SK-N-SH (cell line): ENCODE results near the gene PRAMEF5.
"Not testable (repeated sequence)": the region's sequence is repeated elsewhere in the genome, so short reads cannot be mapped to it uniquely, and the experiment has no call there.

Experiments used
- CHD2 ChIP-seq: fragments of 150-350 bp; IDR thresholded peaks from 2 replicates; pipeline ENCODE4 v1.6.1; 2018; ENCODE audit warnings: low read length; ENCODE audit not compliant: partially characterized antibody
- EP300 ChIP-seq, 2 experiments: IDR thresholded peaks; 2 replicates each; pipeline versions ENCODE4 v1.4.0 to v1.6.1; 2012; ENCODE audit warnings: borderline replicate concordance in 1 of 2, low read depth in 1 of 2, low read length in 1 of 2
- EZH2phosphoT487 ChIP-seq: fragments of 200-600 bp; sonication (generic); IDR thresholded peaks from 2 replicates; pipeline ENCODE4 v1.6.1; 2017; ENCODE audit warnings: low read depth, mixed run types, mild to moderate bottlenecking, antibody characterized with exemption, moderate library complexity, borderline replicate concordance
- MAX ChIP-seq: IDR thresholded peaks from 2 replicates; pipeline ENCODE4 v1.4.0; 2012; ENCODE audit warnings: low read depth
- MEF2A ChIP-seq: IDR thresholded peaks from 2 replicates; pipeline ENCODE4 v1.4.0; 2012; ENCODE audit warnings: low read depth, borderline replicate concordance
- NRF1 ChIP-seq: IDR thresholded peaks from 2 replicates; pipeline ENCODE4 v1.6.1; 2012; ENCODE audit warnings: low read depth, mild to moderate bottlenecking, low read length
- POLR2AphosphoS5 ChIP-seq: IDR thresholded peaks from 2 replicates; pipeline ENCODE4 v1.6.1; 2012; ENCODE audit warnings: low read depth, low read length
- RFX5 ChIP-seq: IDR thresholded peaks from 2 replicates; pipeline ENCODE4 v1.6.1; 2012; ENCODE audit warnings: mild to moderate bottlenecking, improper control_type of control experiment, low read length
- SIN3A ChIP-seq: IDR thresholded peaks from 2 replicates; pipeline ENCODE4 v1.6.1; 2012; ENCODE audit warnings: low read depth, mild to moderate bottlenecking, low read length, moderate library complexity, borderline replicate concordance
- TCF12 ChIP-seq: IDR thresholded peaks from 2 replicates; pipeline ENCODE4 v1.4.0; 2012
- TF ChIP-seq, protein P1 (sequence below): fragments of 200-600 bp; sonication (generic); IDR thresholded peaks from 2 replicates; pipeline ENCODE4 v1.6.1; 2017; ENCODE audit warnings: antibody characterized with exemption, mild to moderate bottlenecking, moderate library complexity
- TF ChIP-seq, protein P2 (sequence below): IDR thresholded peaks from 2 replicates; pipeline ENCODE4 v1.4.0; 2012; ENCODE audit warnings: low read depth, borderline replicate concordance
- TF ChIP-seq, protein P3 (sequence below): fragments of 150-350 bp; IDR thresholded peaks from 2 replicates; pipeline ENCODE4 v1.6.1; 2017; ENCODE audit warnings: antibody characterized with exemption, low read length, low read depth, borderline replicate concordance

GRCh38 chr1:13297216-13297931, 43.4 kb downstream of the PRAMEF5 start:
- TF ChIP-seq, protein P1, sequence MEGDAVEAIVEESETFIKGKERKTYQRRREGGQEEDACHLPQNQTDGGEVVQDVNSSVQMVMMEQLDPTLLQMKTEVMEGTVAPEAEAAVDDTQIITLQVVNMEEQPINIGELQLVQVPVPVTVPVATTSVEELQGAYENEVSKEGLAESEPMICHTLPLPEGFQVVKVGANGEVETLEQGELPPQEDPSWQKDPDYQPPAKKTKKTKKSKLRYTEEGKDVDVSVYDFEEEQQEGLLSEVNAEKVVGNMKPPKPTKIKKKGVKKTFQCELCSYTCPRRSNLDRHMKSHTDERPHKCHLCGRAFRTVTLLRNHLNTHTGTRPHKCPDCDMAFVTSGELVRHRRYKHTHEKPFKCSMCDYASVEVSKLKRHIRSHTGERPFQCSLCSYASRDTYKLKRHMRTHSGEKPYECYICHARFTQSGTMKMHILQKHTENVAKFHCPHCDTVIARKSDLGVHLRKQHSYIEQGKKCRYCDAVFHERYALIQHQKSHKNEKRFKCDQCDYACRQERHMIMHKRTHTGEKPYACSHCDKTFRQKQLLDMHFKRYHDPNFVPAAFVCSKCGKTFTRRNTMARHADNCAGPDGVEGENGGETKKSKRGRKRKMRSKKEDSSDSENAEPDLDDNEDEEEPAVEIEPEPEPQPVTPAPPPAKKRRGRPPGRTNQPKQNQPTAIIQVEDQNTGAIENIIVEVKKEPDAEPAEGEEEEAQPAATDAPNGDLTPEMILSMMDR, result not testable (repeated sequence)
- not testable (repeated sequence) for TF ChIP-seq POLR2AphosphoS5; RFX5; TCF12; SIN3A; CHD2; NRF1; EP300 (IDR thresholded peaks at IDR 0.05; ENCODE audit: borderline replicate concordance in 1 of 2, low read depth in 1 of 2, low read length in 1 of 2); MAX; EZH2phosphoT487; MEF2A
- TF ChIP-seq, protein P2, sequence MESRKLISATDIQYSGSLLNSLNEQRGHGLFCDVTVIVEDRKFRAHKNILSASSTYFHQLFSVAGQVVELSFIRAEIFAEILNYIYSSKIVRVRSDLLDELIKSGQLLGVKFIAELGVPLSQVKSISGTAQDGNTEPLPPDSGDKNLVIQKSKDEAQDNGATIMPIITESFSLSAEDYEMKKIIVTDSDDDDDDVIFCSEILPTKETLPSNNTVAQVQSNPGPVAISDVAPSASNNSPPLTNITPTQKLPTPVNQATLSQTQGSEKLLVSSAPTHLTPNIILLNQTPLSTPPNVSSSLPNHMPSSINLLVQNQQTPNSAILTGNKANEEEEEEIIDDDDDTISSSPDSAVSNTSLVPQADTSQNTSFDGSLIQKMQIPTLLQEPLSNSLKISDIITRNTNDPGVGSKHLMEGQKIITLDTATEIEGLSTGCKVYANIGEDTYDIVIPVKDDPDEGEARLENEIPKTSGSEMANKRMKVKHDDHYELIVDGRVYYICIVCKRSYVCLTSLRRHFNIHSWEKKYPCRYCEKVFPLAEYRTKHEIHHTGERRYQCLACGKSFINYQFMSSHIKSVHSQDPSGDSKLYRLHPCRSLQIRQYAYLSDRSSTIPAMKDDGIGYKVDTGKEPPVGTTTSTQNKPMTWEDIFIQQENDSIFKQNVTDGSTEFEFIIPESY, result not testable (repeated sequence)
- TF ChIP-seq, protein P3, sequence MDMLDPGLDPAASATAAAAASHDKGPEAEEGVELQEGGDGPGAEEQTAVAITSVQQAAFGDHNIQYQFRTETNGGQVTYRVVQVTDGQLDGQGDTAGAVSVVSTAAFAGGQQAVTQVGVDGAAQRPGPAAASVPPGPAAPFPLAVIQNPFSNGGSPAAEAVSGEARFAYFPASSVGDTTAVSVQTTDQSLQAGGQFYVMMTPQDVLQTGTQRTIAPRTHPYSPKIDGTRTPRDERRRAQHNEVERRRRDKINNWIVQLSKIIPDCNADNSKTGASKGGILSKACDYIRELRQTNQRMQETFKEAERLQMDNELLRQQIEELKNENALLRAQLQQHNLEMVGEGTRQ, result not testable (repeated sequence)
